GM21576 (cell line): Measurements from ENCODE around the gene PCDHA8.
"Not testable (repeated sequence)": the region's sequence is repeated elsewhere in the genome, so short reads cannot be mapped to it uniquely, and the experiment has no call there.

Experiments used
- ATAC-seq: cut with Tn5 transposase; IDR thresholded peaks from one replicate; pipeline ENCODE4 v1.9.1; 2021; ENCODE audit warnings: mild to moderate bottlenecking, moderate library complexity; ENCODE audit not compliant: unreplicated experiment

PCDHA8 gene, protein sequence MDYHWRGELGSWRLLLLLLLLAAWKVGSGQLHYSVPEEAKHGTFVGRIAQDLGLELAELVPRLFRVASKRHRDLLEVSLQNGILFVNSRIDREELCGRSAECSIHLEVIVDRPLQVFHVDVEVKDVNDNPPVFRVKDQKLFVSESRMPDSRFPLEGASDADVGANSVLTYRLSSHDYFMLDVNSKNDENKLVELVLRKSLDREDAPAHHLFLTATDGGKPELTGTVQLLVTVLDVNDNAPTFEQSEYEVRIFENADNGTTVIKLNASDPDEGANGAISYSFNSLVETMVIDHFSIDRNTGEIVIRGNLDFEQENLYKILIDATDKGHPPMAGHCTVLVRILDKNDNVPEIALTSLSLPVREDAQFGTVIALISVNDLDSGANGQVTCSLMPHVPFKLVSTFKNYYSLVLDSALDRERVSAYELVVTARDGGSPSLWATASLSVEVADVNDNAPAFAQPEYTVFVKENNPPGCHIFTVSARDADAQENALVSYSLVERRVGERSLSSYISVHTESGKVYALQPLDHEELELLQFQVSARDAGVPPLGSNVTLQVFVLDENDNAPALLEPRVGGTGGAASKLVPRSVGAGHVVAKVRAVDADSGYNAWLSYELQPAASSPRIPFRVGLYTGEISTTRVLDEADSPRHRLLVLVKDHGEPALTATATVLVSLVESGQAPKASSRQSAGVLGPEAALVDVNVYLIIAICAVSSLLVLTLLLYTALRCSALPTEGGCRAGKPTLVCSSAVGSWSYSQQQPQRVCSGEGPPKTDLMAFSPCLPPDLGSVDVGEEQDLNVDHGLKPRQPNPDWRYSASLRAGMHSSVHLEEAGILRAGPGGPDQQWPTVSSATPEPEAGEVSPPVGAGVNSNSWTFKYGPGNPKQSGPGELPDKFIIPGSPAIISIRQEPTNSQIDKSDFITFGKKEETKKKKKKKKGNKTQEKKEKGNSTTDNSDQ

DNA sequence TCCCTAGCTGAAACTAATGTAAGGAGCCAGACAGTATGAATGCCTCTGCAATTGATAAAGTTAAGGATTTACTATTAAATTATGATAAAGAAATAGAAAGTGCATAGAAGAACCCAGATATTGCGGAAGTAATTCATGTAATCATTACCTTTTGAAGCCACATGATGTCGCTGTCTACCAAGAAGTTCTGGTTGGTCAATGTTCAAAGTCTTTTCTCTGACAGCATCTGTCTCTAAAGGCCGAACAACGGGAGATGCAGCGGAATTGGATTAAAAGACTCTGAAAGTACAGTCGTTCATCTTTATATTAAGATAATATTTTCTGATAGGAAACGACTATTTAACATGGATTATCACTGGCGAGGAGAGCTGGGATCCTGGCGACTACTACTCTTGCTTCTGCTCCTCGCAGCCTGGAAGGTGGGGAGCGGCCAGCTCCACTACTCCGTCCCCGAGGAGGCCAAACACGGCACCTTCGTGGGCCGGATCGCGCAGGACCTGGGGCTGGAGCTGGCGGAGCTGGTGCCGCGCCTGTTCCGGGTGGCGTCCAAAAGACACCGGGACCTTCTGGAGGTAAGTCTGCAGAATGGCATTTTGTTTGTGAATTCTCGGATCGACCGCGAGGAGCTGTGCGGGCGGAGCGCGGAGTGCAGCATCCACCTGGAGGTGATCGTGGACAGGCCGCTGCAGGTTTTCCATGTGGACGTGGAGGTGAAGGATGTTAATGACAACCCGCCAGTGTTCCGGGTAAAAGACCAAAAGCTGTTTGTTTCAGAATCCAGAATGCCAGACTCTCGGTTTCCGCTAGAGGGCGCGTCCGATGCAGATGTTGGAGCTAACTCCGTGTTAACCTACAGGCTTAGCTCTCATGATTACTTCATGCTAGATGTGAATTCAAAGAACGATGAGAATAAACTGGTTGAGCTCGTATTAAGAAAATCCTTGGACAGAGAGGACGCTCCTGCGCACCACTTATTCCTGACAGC is at the start of gene PCDHA8:
Gene PCDHA8 (plus strand): TSS at position 210 of the 985 bp plus-strand sequence. CDS start 135 bp downstream, at position 345.
- no peak for ATAC-seq

DNA sequence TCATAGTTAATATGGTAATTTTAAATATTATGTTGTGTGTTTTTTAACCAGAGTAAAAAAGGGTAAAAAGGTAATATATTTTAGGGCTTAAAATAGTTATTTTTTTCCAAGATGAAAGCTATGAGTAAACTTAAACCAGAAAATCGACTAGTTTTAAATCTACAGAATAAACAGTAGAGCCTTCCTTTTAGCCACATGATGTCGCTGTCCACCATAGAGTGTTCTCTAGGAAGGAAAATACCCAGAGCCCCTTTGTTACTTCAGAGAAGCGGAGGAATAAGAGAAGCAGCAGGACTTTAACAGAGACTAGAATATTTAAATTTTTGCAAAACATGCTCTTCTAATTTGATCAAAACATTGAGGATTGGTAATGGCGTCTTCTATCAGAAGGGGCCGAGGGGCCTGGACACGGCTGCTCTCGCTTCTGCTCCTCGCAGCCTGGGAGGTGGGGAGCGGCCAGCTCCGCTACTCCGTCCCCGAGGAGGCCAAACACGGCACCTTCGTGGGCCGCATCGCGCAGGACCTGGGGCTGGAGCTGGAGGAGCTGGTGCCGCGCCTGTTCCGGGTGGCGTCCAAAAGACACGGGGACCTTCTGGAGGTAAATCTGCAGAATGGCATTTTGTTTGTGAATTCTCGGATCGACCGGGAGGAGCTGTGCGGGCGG is 46.3 kb upstream of the PCDHA8 start, which contains the start of gene PCDHA2:
Gene PCDHA2 (plus strand): TSS at position 258 of the 664 bp plus-strand sequence.
- no peak for ATAC-seq

DNA sequence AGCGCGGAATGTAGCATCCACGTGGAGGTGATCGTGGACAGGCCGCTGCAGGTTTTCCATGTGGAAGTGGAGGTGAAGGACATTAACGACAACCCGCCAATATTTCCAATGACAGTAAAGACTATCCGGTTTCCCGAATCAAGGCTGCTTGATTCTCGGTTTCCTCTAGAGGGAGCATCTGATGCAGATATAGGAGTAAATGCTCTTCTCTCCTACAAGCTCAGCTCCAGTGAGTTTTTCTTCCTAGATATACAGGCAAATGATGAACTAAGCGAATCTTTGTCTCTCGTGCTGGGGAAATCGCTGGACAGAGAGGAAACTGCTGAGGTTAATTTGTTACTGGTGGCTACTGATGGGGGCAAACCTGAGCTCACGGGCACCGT is 45.7 kb upstream of the PCDHA8 start:
- no peak for ATAC-seq

DNA sequence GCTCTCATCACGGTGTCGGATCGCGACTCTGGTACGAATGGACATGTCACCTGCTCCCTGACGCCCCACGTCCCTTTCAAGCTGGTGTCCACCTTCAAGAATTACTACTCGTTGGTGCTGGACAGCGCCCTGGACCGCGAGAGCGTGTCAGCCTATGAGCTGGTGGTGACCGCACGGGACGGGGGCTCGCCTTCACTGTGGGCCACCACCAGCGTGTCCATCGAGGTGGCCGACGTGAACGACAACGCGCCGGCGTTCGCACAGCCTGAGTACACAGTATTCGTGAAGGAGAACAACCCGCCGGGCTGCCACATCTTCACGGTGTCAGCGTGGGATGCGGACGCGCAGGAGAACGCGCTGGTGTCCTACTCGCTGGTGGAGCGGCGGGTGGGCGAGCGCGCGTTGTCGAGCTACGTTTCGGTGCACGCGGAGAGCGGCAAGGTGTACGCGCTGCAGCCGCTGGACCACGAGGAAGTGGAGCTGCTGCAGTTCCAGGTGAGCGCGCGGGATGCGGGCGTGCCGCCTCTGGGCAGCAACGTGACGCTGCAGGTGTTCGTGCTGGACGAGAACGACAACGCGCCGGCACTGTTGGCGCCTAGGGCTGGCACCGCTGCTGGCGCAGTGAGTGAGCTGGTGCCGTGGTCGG is 44.8 kb upstream of the PCDHA8 start:
- not testable (repeated sequence) for ATAC-seq

DNA sequence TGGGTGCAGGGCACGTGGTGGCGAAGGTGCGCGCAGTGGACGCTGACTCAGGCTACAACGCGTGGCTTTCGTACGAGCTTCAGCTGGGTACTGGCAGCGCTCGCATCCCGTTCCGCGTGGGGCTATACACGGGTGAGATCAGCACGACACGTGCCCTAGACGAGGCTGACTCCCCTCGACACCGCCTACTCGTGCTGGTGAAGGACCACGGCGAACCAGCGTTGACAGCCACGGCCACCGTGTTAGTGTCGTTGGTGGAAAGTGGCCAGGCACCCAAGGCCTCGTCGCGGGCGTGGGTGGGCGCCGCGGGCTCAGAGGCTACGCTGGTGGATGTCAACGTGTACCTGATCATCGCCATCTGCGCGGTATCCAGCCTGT is 44.3 kb upstream of the PCDHA8 start:
- no peak for ATAC-seq

DNA sequence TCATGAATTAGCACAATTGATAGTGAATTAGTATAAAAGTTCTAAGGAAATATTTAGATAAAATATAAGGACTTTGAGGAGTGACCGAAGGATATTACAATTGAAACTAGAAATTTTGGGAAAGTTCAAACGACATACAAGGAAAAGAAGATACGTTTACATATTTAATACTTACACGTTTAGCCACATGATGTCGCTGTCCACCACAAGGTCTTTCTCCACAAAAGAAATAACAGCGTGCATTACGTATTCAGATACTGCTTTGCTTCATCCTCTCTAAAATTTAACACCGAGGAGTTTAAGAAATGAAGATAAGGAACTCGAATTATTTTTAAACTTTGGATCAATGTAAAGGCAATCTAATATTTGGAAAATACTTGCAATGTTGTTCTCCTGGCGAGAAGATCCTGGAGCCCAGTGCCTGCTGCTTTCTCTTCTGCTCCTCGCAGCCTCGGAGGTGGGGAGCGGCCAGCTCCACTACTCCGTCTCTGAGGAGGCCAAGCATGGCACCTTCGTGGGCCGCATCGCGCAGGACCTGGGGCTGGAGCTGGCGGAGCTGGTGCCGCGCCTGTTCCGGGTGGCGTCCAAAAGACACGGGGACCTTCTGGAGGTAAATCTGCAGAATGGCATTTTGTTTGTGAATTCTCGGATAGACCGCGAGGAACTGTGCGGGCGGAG is 40.0 kb upstream of the PCDHA8 start, which contains the start of gene PCDHA3:
Gene PCDHA3 (plus strand): TSS at position 242 of the 678 bp plus-strand sequence.
- ATAC-seq: no peak

DNA sequence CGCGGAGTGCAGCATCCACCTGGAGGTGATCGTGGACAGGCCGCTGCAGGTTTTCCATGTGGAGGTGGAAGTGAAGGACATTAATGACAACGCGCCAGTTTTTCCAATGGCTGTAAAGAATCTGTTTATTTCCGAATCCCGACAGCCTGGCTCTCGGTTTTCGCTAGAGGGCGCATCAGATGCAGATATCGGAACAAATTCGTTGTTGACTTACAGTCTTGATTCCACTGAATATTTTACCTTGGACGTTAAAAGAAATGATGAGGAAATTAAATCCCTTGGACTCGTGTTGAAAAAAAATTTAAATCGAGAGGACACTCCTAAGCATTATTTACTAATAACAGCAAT is 39.5 kb upstream of the PCDHA8 start:
- ATAC-seq: no peak

DNA sequence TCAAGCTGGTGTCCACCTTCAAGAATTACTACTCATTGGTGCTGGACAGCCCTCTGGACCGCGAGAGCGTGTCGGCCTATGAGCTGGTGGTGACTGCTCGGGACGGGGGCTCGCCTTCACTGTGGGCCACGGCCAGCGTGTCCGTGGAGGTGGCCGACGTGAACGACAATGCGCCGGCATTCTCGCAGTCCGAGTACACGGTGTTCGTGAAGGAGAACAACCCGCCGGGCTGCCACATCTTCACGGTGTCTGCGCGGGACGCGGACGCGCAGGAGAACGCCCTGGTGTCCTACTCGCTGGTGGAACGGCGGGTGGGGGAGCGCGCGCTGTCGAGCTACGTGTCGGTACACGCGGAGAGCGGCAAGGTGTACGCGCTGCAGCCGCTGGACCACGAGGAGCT is 38.6 kb upstream of the PCDHA8 start:
- ATAC-seq: not testable (repeated sequence)

DNA sequence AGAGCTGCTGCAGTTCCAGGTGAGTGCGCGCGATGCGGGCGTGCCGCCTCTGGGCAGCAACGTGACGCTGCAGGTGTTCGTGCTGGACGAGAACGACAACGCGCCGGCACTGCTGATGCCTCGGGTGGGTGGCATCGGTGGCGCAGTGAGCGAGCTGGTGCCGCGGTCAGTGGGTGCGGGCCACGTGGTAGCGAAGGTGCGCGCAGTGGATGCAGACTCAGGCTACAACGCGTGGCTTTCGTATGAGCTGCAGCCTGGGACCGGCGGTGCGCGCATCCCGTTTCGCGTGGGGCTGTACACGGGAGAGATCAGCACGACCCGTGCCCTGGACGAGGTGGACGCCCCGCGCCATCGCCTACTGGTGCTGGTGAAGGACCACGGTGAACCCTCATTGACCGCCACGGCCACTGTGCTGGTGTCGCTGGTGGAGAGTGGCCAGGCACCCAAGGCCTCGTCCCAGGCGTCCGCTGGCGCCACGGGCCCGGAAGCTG is 38.2 kb upstream of the PCDHA8 start:
- no peak for ATAC-seq

DNA sequence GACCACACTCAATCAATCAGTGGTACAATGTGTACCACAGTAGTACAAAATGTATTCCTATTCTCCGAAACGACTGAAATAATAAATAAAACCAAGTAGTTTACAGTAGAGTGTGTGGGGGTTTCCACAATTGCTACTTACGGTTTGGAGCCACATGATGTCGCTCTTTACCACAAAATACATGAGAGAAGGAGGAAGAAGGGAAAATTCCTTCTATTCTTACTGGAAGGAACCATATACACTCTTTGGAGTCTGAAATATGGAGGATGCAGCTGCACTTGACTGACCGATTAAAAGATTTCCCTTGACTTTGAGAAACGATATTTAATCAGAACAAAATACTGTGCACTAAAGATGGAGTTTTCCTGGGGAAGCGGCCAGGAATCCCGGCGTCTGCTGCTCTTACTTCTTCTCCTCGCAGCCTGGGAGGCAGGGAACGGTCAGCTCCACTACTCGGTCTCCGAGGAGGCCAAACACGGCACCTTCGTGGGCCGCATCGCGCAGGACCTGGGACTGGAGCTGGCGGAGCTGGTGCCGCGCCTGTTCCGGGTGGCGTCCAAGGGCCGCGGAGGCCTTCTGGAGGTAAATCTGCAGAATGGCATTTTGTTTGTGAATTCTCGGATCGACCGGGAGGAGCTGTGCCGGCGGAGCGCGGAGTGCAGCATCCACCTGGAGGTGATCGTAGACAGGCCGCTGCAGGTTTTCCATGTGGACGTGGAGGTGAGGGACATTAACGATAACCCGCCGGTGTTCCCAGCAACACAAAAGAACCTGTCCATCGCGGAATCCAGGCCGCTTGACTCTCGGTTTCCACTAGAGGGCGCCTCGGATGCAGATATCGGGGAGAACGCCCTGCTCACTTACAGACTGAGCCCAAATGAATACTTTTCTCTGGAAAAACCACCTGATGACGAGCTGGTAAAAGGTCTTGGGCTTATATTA is 33.9 kb upstream of the PCDHA8 start, which contains the start of gene PCDHA4:
Gene PCDHA4 (plus strand): TSS at position 235 of the 942 bp plus-strand sequence.
- no peak for ATAC-seq

DNA sequence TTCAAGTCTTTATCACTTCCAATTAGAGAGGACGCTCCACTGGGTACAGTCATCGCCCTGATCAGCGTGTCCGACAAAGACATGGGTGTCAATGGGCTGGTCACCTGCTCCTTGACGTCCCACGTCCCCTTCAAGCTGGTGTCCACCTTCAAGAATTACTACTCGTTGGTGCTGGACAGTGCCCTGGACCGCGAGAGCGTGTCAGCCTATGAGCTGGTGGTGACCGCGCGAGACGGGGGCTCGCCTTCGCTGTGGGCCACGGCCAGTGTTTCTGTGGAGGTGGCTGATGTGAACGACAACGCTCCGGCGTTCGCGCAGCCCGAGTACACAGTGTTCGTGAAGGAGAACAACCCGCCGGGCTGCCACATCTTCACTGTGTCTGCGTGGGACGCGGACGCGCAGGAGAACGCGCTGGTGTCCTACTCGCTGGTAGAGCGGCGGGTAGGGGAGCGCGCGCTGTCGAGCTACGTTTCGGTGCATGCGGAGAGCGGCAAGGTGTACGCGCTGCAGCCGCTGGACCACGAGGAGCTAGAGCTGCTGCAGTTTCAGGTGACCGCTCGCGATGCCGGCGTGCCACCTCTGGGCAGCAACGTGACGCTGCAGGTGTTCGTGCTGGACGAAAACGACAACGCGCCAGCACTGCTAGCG is 32.6 kb upstream of the PCDHA8 start:
- not testable (repeated sequence) for ATAC-seq

DNA sequence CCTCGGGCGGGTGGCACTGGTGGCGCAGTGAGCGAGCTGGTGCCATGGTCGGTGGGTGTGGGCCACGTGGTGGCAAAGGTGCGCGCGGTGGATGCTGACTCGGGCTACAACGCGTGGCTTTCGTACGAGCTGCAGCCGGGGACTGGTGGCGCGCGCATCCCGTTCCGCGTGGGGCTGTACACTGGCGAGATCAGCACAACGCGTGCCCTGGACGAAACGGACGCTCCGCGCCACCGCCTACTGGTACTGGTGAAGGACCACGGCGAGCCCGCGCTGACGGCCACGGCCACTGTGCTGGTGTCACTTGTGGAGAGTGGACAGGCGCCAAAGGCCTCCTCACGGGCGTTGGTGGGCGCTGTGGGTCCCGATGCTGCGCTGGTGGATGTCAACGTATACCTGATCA is 32.1 kb upstream of the PCDHA8 start:
- no peak for ATAC-seq

DNA sequence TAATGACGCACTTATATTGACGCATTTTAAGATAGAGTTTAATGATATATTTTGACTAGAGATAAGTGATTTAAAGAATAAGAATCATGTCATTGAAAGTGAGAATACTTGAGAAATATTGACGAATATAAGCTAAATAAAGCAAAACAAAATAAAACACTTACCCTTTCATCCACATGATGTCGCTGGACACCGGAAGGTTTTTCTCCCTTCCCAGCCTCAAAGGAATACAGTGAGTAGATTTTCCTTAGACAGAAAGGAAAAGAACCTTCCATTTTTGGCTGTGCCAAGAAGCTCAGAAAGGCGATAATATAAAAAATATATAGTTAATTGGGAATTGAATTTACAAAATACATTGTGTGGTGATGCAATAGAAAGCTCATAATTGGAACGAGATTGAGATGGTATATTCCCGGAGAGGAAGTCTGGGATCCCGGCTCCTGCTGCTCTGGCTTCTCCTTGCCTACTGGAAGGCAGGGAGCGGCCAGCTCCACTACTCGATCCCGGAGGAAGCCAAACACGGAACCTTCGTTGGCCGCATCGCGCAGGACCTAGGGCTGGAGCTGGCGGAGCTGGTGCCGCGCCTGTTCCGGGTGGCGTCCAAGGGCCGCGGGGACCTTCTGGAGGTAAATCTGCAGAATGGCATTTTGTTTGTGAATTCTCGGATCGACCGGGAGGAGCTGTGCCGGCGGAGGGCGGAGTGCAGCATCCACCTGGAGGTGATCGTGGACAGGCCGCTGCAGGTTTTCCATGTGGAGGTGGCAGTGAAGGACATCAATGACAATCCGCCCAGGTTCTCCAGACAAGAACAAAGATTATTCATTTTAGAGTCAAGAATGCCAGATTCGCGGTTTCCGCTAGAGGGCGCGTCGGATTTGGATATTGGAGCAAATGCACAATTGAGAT is 19.4 kb upstream of the PCDHA8 start, which contains the start of gene PCDHA5:
Gene PCDHA5 (plus strand): TSS at position 239 of the 906 bp plus-strand sequence.
- no peak for ATAC-seq

DNA sequence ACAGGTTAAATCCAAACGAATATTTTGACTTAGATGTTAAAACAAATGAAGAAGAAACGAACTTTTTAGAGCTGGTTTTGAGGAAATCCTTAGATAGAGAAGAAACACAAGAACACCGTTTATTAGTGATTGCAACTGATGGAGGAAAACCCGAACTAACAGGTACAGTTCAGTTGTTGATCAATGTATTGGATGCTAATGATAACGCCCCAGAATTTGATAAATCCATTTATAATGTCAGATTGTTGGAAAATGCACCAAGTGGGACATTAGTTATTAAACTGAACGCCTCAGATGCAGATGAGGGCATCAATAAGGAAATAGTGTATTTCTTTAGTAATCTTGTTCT is 18.7 kb upstream of the PCDHA8 start:
- no peak for ATAC-seq

DNA sequence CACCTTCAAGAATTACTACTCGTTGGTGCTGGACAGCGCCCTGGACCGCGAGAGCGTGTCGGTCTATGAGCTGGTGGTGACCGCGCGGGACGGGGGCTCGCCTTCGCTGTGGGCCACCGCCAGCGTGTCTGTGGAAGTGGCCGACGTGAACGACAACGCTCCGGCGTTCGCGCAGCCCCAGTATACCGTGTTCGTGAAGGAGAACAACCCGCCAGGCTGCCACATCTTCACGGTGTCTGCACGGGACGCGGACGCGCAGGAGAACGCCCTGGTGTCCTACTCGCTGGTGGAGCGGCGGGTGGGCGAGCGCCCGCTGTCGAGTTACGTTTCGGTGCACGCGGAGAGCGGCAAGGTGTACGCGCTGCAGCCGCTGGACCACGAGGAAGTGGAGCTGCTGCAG is 18.0 kb upstream of the PCDHA8 start:
- not testable (repeated sequence) for ATAC-seq

DNA sequence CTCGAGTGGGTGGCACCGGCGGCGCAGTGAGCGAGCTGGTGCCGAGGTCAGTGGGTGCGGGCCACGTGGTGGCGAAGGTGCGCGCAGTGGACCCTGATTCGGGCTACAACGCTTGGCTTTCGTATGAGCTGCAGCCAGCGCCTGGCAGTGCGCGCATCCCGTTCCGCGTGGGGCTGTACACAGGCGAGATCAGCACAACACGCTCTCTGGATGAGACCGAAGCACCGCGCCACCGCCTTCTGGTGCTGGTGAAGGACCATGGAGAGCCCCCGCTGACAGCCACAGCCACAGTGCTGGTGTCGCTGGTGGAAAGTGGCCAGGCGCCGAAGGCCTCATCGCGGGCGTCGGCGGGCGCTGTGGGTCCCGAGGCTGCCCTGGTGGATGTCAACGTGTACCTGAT is 17.5 kb upstream of the PCDHA8 start:
- ATAC-seq: no peak
